ENCODE results near the gene NRXN3.

DNA sequence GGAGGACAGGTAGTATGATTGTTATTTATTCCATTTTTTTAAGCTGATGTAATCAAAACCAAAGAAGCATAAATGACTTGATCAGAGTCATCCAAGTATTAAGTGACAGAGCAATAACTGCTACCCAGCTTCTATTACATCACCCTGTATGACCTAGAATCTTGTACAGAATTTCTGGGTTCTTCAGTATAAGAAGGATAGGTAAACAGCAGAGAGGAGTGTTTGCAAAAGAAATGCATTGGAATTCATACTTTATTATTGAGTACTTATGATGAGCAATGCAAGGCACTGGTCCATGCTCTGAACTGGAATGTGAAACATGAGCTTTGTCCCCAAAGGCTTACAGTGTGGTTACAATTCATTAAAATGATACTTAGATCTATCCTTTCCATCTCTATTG, 1124.3 kb downstream of the NRXN3 start:
- TF ChIP-seq EZH2 (IDR thresholded peaks at IDR 0.05; ENCODE audit: insufficient read depth, poor library complexity, severe bottlenecking) (no peak), EZH2phosphoT487 (IDR thresholded peaks at IDR 0.05; ENCODE audit: insufficient read depth, low read depth) (no peak)
